Measurements from ENCODE around the gene TKT. TPM values are rescaled to one million over a fixed set of nuclear protein-coding genes. Genes with fewer than 3 reads are reported as not detected.
"Not testable (repeated sequence)": the region's sequence is repeated elsewhere in the genome, so short reads cannot be mapped to it uniquely, and the experiment has no call there.

Gene TKT
- polyA plus RNA-seq, 2 donors = 264 to 374 TPM

DNA sequence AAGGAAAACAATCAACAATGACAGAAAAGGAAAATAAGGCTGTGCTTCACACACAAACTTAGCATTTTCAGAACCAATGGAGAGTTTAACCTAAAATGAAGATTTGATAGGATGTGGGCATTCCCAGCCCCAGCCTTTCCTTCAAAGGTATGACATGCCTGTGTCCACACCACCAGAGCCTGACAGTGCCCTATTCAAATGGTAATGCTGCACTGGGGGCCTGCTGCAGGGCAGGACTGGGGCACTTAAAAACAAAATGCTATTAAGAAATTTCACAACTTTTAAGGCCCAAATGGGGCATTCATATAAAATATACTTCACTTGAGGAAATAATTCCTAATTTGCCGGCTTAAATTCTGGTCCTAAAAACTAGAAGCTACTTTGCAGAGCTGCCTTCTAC, 30.9 kb upstream of the TKT start:
- 76 to 88% methylated on average over 1 of the region's 1 CpG for WGBS, 2 donors
- Histone ChIP-seq H3K9me3 (ENCODE audit: control insufficient read depth in 2 of 2, insufficient read depth in 1 of 2, low read depth in 1 of 2, low read length in 1 of 2) (no peaks in the 10 kb centered on the region), H3K36me3 (ENCODE audit: control insufficient read depth in 2 of 2, insufficient read depth in 2 of 2, low read length in 1 of 2) (peaks cover 6 to 13% of the 10 kb centered on the region in 2 donors), H3K27ac (ENCODE audit: low read depth in 2 of 2, low read length in 1 of 2) (peak overlapping the region in 1 of 2 donors; percentile 48), H3K4me3 (ENCODE audit: low read depth in 1 of 2, low read length in 2 of 2) (no peak overlapping the region), H3K27me3 (ENCODE audit: control insufficient read depth in 1 of 2, insufficient read depth in 2 of 2, low read length in 2 of 2) (no peaks in the 10 kb centered on the region), H3K4me1 (ENCODE audit: control insufficient read depth in 2 of 2, insufficient read depth in 2 of 2, low read length in 1 of 2) (no peaks in the 10 kb centered on the region)

DNA sequence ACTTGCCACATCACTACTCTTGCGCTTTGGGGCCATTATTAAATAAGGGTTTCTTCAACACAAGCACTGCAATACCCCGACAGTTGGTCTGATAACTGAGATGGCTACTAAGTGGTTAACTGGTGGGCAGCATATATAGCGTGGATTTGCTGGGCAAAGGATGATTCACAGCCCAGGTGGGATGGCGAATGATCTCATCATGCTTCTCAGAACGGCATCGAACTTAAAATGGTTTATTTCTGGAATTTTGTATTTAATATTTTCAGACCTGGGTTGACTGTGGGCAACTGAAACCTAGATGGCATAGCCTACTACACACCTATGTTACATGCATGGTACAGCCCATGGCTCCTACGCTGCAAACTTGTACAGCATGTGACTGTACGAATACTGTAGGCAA, 26.8 kb upstream of the TKT start:
- WGBS, 2 donors = 90 to 94% methylated on average over 8 of the region's 8 CpGs

DNA sequence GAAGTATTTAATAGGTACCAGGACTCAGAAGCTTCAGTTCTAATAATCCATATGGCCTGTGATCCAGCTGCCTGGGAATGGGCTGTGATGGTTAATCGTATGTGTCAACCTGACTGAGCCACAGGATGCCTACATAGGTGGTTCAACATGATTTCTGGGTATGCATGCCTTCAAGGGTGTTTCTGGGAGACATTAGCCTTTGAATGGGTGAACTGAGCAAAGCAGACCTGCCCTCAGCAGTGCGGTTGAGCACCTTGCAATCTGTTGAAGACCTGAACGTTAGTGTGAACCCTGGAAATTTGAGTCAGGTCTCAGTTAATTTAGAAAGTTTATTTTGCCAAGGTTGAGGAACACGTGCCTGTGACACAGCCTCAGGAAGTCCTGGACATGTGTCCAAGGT, 22.8 kb upstream of the TKT start:
- H3K4me1 ChIP-seq (ENCODE audit: control insufficient read depth in 2 of 2, insufficient read depth in 2 of 2, low read length in 1 of 2) = no peaks in the 10 kb centered on the region
- H3K9me3 ChIP-seq (ENCODE audit: control insufficient read depth in 2 of 2, insufficient read depth in 1 of 2, low read depth in 1 of 2, low read length in 1 of 2) = no peaks in the 10 kb centered on the region
- H3K27me3 ChIP-seq (ENCODE audit: control insufficient read depth in 1 of 2, insufficient read depth in 2 of 2, low read length in 2 of 2) = no peaks in the 10 kb centered on the region
- H3K4me3 ChIP-seq (ENCODE audit: low read depth in 1 of 2, low read length in 2 of 2) = no peak overlapping the region
- WGBS, 2 donors = 80 to 83% methylated on average over 4 of the region's 4 CpGs
- peaks cover under 1 to 3% of the 10 kb centered on the region in 2 donors for H3K36me3 ChIP-seq (ENCODE audit: control insufficient read depth in 2 of 2, insufficient read depth in 2 of 2, low read length in 1 of 2)
- no peak overlapping the region for H3K27ac ChIP-seq (ENCODE audit: low read depth in 2 of 2, low read length in 1 of 2)

More for the DNA sequence above, 26.8 kb upstream of the TKT start:
- no peaks in the 10 kb centered on the region for H3K4me1 ChIP-seq (ENCODE audit: control insufficient read depth in 2 of 2, insufficient read depth in 2 of 2, low read length in 1 of 2)
- H3K27me3 ChIP-seq (ENCODE audit: control insufficient read depth in 1 of 2, insufficient read depth in 2 of 2, low read length in 2 of 2) = no peaks in the 10 kb centered on the region
- no peaks in the 10 kb centered on the region for H3K9me3 ChIP-seq (ENCODE audit: control insufficient read depth in 2 of 2, insufficient read depth in 1 of 2, low read depth in 1 of 2, low read length in 1 of 2)
- H3K36me3 ChIP-seq (ENCODE audit: control insufficient read depth in 2 of 2, insufficient read depth in 2 of 2, low read length in 1 of 2) = peaks cover 6 to 10% of the 10 kb centered on the region in 2 donors
- no peak overlapping the region for H3K4me3 ChIP-seq (ENCODE audit: low read depth in 1 of 2, low read length in 2 of 2)
- no peak overlapping the region for H3K27ac ChIP-seq (ENCODE audit: low read depth in 2 of 2, low read length in 1 of 2)

DNA sequence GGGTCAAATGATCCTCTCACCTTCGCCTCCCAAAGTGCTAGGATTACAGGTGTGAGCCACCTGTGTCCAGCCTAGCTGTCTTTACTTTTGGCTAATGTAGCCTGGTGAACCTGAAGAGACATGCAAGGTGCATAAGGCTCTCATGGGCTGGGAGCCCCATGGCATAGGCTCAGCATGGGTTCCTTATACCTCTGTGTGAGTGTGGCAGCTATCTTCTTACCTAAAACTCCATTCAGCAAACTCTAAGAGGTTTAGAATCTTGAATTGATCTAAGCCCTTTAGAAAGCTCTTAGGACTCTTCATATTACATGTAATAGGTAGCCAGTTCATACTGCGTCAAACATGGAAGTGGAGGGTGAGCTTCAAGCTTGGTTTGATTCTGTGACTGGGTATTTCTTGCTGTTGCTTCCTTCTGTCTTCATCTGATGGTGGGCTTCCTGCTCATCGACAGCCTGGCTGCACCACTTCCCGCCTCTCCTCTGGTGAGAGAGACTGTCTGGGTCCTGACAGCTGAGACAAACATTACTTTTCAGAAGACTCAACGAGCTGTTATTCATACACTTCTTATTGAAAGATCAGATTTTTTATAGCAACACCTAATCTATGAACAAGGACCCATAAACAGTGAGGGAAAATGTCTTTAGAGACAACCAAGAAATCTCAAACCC, 19.2 kb upstream of the TKT start:
- Histone ChIP-seq H3K4me3 (ENCODE audit: low read depth in 1 of 2, low read length in 2 of 2) (no peak overlapping the region), H3K27me3 (ENCODE audit: control insufficient read depth in 1 of 2, insufficient read depth in 2 of 2, low read length in 2 of 2) (no peaks in the 10 kb centered on the region), H3K4me1 (ENCODE audit: control insufficient read depth in 2 of 2, insufficient read depth in 2 of 2, low read length in 1 of 2) (peaks cover 0 to 6% of the 10 kb centered on the region in 2 donors), H3K9me3 (ENCODE audit: control insufficient read depth in 2 of 2, insufficient read depth in 1 of 2, low read depth in 1 of 2, low read length in 1 of 2) (no peaks in the 10 kb centered on the region), H3K27ac (ENCODE audit: low read depth in 2 of 2, low read length in 1 of 2) (no peak overlapping the region), H3K36me3 (ENCODE audit: control insufficient read depth in 2 of 2, insufficient read depth in 2 of 2, low read length in 1 of 2) (no peaks in the 10 kb centered on the region)
- 53 to 60% methylated on average over 5 of the region's 5 CpGs for WGBS, 2 donors

DNA sequence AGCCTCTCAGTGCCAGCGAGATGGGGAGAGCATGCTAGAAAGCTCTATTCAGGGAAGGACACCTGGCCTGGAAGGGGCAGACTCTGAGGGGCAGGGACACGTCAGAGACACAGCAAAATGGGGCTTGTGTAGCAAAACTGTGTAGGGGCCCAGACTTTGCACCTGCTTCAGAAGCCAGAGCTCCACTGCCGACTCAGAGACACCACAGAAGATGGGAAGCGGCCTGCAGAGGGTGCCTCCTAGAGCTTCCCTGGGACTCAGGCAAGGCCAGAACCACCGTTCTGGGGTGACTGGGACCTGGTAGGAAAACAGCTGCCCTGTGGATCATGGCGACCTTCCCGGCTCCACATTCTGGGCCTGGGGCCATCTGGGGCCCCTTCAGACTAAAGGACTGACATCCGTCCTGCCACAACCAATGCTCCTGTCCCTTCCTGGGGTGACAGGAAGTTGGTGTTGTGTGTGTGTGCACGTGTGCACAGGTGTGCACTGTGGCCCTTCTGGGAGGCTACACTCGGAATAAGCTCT, 17.4 kb upstream of the TKT start:
- no peak overlapping the region for H3K27ac ChIP-seq (ENCODE audit: low read depth in 2 of 2, low read length in 1 of 2)
- H3K4me3 ChIP-seq (ENCODE audit: low read depth in 1 of 2, low read length in 2 of 2) = no peak overlapping the region
- no peaks in the 10 kb centered on the region for H3K27me3 ChIP-seq (ENCODE audit: control insufficient read depth in 1 of 2, insufficient read depth in 2 of 2, low read length in 2 of 2)
- H3K9me3 ChIP-seq (ENCODE audit: control insufficient read depth in 2 of 2, insufficient read depth in 1 of 2, low read depth in 1 of 2, low read length in 1 of 2) = no peaks in the 10 kb centered on the region
- 79 to 87% methylated on average over 10 of the region's 10 CpGs for WGBS, 2 donors
- peaks cover 0 to 6% of the 10 kb centered on the region in 2 donors for H3K4me1 ChIP-seq (ENCODE audit: control insufficient read depth in 2 of 2, insufficient read depth in 2 of 2, low read length in 1 of 2)
- no peaks in the 10 kb centered on the region for H3K36me3 ChIP-seq (ENCODE audit: control insufficient read depth in 2 of 2, insufficient read depth in 2 of 2, low read length in 1 of 2)

DNA sequence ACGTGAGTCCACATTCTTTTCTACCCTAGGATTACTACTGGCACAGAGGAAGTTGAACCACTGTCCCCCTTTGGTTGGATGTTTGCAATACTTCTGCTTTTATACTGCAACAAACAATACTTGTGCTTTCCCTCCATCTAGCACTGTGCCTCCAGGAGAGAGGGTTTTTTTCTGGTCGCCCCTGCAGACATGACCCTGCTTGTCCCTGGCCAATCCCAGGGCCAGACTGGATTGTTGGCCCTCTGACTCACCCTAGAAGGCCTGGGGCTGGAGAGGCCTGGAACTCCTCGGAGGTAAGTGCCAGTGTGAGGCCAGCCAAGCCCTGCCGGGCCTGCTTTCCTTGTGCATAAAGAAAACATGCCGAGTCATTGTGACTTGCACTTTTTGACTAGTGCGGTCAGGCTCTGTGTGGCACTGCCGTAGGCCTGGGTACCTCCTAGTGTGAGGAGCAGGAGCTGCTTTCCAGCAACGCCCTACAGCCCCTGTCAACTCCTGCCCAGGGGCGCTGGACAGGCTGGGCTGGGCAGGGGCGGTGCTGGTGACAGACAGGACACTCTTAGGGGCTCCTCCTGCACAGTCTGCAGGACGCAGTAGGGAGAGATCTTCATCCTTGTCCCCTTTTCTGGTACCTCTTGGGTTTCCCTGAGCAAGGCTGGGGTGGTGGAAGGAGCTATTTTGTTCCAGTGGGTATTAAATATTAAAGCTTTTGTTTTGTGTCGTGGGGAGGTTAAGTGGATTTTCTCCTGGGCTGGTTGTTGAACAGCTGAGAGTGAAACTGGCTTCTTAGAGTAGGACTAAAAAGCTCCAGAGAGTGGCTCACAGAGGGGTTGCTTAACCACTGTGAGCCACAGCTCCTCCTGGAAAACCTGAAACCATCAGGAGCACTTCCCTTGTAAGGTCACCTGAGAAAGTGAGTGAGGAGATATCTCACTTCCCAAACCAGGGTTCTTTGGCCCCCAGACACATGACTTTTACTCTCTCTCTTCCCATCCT, 14.4 kb upstream of the TKT start:
- Histone ChIP-seq H3K27me3 (ENCODE audit: control insufficient read depth in 1 of 2, insufficient read depth in 2 of 2, low read length in 2 of 2) (no peaks in the 10 kb centered on the region), H3K9me3 (ENCODE audit: control insufficient read depth in 2 of 2, insufficient read depth in 1 of 2, low read depth in 1 of 2, low read length in 1 of 2) (no peaks in the 10 kb centered on the region), H3K36me3 (ENCODE audit: control insufficient read depth in 2 of 2, insufficient read depth in 2 of 2, low read length in 1 of 2) (no peaks in the 10 kb centered on the region), H3K4me3 (ENCODE audit: low read depth in 1 of 2, low read length in 2 of 2) (no peak overlapping the region), H3K4me1 (ENCODE audit: control insufficient read depth in 2 of 2, insufficient read depth in 2 of 2, low read length in 1 of 2) (peaks cover 0 to 7% of the 10 kb centered on the region in 2 donors), H3K27ac (ENCODE audit: low read depth in 2 of 2, low read length in 1 of 2) (peak overlapping the region; percentile 94 to 96)
- 23 to 29% methylated on average over 12 of the region's 12 CpGs for WGBS, 2 donors

DNA sequence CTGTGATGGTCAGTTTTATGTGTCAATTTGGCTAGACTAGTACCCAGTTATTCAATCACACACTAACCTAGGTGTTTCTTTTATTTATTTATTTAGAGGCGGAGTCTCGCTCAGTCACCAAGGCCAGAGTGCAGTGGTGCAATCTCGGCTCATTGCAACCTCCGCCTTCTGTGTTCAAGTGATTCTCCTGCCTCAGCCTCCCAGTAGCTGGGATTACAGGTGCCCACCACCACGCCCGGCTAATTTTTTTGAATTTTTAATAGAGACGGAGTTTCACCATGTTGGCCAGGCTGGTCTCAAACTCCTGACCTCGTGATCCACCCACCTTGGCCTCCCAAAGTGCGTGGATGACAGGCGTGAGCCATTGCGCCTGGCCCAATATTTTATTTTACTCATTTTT, 13.4 kb upstream of the TKT start:
- not testable (repeated sequence) for H3K36me3 ChIP-seq (ENCODE audit: control insufficient read depth in 2 of 2, insufficient read depth in 2 of 2, low read length in 1 of 2); H3K27me3 ChIP-seq (ENCODE audit: control insufficient read depth in 1 of 2, insufficient read depth in 2 of 2, low read length in 2 of 2); H3K9me3 ChIP-seq (ENCODE audit: control insufficient read depth in 2 of 2, insufficient read depth in 1 of 2, low read depth in 1 of 2, low read length in 1 of 2); H3K4me1 ChIP-seq (ENCODE audit: control insufficient read depth in 2 of 2, insufficient read depth in 2 of 2, low read length in 1 of 2); H3K4me3 ChIP-seq (ENCODE audit: low read depth in 1 of 2, low read length in 2 of 2)
- WGBS, 2 donors = 89 to 94% methylated on average over 11 of the region's 11 CpGs
- H3K27ac ChIP-seq (ENCODE audit: low read depth in 2 of 2, low read length in 1 of 2) = peak overlapping the region; percentile 94 to 96

DNA sequence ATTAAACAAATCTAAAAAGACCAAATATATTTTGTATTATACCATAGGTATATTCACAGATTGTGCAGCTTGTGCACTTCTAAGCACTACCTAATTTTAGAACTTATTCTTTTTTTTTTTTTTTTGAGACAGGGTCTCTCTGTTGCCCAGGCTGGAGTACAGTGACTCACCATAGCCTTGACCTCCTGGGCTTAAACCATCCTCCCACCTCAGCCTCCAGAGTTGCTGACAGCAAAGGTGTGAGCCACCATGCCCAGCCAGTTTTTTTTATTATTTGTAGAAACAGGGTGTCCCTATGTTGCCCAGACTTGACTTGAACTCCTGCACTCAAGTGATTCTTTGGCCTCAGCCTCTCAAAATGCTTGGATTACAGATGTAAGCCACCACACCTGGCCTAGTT, 11.9 kb upstream of the TKT start:
- H3K4me3 ChIP-seq (ENCODE audit: low read depth in 1 of 2, low read length in 2 of 2) = no peak overlapping the region
- no peaks in the 10 kb centered on the region for H3K9me3 ChIP-seq (ENCODE audit: control insufficient read depth in 2 of 2, insufficient read depth in 1 of 2, low read depth in 1 of 2, low read length in 1 of 2)
- no peaks in the 10 kb centered on the region for H3K36me3 ChIP-seq (ENCODE audit: control insufficient read depth in 2 of 2, insufficient read depth in 2 of 2, low read length in 1 of 2)
- H3K27ac ChIP-seq (ENCODE audit: low read depth in 2 of 2, low read length in 1 of 2) = peak overlapping the region in 1 of 2 donors; percentile 21
- H3K4me1 ChIP-seq (ENCODE audit: control insufficient read depth in 2 of 2, insufficient read depth in 2 of 2, low read length in 1 of 2) = peaks cover 0 to 9% of the 10 kb centered on the region in 2 donors
- no peaks in the 10 kb centered on the region for H3K27me3 ChIP-seq (ENCODE audit: control insufficient read depth in 1 of 2, insufficient read depth in 2 of 2, low read length in 2 of 2)

GRCh38 chr3:53264718-53265117, 8.9 kb upstream of the TKT start:
- no peaks in the 10 kb centered on the region for H3K36me3 ChIP-seq (ENCODE audit: control insufficient read depth in 2 of 2, insufficient read depth in 2 of 2, low read length in 1 of 2)
- 44 to 54% methylated on average over 3 of the region's 3 CpGs for WGBS, 2 donors
- no peak overlapping the region for H3K4me3 ChIP-seq (ENCODE audit: low read depth in 1 of 2, low read length in 2 of 2)
- no peaks in the 10 kb centered on the region for H3K9me3 ChIP-seq (ENCODE audit: control insufficient read depth in 2 of 2, insufficient read depth in 1 of 2, low read depth in 1 of 2, low read length in 1 of 2)
- no peaks in the 10 kb centered on the region for H3K27me3 ChIP-seq (ENCODE audit: control insufficient read depth in 1 of 2, insufficient read depth in 2 of 2, low read length in 2 of 2)
- peaks cover 4 to 6% of the 10 kb centered on the region in 2 donors for H3K4me1 ChIP-seq (ENCODE audit: control insufficient read depth in 2 of 2, insufficient read depth in 2 of 2, low read length in 1 of 2)
- H3K27ac ChIP-seq (ENCODE audit: low read depth in 2 of 2, low read length in 1 of 2) = peak overlapping the region; percentile 64 to 80

Data from esophagus (tissue), 2 donors.